GM19239 (cell line): ENCODE measurements around the gene TIAM2.

Experiments
- DNase-seq: peaks from one replicate; pipeline ENCODE4 v3.0.0; 2011; ENCODE audit warnings: low spot score; ENCODE audit not compliant: insufficient read length
- FAIRE-seq: peaks from 2 replicates; lab custom pipeline; 2011; peaks lifted over from hg19 to GRCh38; lab: Jason Lieb, UNC

The TIAM2 gene

DNA sequence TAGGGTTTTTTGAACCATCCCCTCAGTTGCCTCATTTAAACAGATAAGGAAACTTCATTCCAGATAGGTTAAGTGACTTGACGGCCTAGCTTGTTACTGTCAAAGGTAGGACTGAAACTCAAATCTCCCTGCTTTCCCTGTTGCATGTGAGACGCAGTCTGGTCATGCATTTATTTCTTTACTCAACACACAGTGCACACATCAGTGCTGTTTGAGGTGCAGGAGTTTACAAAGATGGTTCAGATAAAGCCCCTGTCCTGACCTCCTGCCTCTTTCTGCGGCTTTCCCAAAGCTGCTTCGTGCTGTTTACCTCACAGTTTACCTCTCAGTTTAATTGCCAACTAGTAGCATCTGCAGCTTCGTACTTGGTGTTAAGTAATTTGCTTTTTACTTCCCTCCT lies 26.6 kb downstream of the TIAM2 start:
- FAIRE-seq, result no peak

DNA sequence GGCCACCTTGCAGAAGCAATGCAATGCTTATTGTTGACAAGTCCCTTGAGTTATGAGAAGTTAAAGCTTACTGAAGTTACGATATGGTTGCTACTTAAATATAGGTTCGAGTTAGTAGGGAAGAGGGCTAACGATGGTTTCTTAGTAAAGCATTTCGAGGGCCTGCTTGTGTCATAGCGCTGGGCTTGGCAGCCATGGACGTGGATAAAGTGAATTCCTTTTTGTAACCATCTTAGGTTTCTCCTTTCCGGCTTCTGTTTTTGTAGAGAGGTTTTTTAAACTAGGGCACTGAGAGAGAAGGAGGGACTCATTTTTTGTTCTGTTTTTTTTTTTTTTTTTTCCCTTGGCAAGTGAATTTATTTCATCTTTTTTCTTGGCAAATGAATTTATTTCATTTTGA lies 27.6 kb downstream of the TIAM2 start:
- FAIRE-seq (no peak), DNase-seq (no peak)

More for the DNA sequence above, 26.6 kb downstream of the TIAM2 start:
- no peak for DNase-seq

DNA sequence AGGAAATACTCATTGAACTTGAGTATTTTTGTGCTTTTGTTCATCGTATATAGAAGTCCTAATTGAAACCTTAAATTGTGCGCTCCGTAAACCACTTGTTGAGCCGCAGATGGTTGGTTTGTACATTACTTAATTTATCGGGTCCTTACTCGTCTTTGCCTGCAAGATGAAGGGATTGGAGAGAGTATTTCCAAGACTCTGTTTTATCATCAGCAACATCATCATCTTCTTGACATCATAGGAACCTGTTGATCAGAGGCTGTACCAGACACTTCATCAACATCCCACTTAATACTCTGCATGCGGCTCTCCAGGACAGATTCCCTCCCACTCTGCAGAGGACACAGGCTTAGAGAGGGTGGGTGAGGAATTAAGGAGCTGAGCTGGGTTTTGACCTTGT lies 28.6 kb downstream of the TIAM2 start:
- FAIRE-seq (no peak), DNase-seq (no peak)

DNA sequence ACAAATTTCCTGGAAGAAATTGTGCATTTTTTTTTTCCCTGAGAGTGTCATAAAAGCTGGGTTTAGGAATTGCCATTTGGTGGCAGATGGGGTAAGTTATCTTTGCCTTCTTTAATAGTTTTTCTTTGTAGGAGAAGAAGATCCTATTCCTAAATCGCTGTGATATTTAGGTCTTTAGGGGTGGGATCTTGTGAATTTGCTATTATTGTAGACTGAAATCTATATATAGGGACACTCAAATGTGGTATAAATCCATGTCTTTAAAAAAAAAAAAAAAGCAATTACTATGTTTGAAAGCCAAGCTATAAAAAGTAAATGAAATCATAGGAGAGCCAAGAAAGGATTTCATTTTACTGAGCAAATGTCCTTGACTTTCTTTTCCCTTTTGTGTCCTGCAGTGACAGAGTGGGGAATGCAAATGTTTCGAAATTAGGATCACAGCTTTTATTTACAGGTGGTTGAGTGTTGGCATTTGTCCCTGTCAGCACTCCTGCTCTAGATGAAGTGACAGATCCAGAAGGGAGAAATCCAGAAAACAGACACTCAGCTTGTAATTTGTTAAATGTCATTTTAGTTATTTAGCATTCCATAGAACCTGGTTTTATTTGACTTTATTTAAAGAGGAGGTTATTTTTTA lies 29.4 kb downstream of the TIAM2 start:
- DNase-seq (no peak), FAIRE-seq (no peak)

DNA sequence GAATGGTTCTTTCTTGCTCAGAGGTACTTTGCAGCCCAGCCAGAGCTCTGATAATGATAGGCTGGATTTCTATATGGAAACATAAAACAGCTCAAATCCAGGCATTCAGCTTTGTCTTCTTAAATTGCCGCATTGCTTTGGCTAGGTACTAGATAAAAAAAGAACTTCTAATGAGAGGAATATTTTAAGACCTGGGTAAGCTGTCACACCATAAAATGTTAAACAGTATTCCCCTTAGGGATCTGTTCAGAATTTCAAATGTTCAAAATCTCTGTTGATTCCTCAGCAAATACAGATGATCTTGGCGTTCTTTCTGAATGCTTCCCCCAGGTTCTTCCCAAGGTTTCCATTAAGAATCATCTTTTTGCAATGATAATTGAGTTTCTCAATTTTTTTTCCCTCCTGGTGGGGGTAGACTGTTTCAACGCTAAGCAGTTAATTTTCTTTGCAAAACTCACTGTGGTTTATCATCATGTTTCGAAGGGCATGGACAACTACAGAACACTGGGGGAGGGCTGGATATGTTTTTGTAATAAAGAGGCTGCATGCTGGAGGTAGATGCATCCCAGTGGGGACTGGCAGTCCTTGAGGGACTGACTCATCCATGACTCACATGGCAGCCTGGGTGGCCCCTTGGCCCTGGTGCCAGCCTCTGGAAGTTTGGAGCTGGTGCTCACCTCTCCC lies 31.0 kb downstream of the TIAM2 start:
- FAIRE-seq (no peak), DNase-seq (no peak)

DNA sequence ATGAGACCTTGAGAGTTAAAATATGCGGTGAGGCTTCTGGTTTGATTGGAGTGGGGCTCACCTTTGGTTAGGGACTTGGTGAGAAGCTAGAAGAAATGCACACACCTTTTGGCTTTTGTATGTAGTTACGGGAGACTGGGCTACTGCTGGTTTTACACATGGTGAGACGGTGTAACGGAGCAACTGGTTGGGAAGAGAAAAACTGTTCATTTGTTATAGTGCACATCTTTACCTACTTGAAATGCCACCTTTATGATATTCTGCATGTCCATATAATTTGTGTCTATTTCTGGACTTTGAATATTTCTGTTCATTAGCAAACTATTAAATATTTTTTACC lies 31.6 kb downstream of the TIAM2 start:
- no peak for FAIRE-seq
- no peak for DNase-seq

DNA sequence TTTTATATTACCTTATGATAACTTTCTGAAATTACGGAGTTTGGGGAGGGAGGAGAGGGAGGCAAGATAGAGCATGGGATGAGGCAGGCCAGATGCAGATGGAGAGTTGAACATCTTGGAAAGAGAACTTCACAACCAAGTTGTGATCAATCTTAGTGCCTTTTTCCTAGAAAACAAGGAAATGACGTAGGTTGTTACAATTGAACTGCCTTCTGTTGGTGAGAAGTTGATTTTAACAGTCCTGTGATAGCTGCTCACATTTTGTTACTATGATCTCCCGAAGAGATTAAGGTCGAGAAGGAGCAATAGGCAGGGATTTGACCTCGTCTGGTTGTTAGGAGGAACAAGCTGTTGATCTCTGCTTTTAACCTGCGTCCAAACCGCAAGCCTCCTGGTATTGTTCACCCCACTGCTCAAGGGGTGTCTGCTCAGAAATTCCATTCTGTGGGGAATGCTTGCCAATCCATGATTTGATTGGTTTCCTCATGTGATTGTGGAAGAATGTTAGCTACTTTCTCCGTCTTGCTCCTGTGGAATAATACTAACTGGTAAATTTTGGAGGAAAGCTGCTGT lies 35.1 kb downstream of the TIAM2 start:
- FAIRE-seq, result no peak
- DNase-seq, result no peak

DNA sequence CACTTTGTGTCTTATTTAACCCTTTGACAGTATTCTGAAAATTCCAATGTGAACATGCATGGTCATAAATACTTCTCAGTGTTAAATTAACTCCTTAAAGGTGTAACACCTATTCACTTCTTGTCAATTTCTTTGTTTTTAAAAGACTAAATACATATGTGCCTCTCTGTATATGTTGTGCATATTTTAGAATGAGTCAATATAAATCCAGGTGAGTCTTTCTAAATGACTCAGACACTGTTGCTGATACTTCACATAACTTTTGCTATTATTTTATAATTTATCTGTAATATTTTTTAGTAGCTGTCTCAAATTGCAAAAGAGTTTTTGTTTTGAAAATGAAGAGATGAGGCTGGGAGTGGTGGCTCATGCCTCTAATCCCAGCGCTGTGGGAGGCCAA lies 36.0 kb downstream of the TIAM2 start:
- DNase-seq (no peak), FAIRE-seq (no peak)

DNA sequence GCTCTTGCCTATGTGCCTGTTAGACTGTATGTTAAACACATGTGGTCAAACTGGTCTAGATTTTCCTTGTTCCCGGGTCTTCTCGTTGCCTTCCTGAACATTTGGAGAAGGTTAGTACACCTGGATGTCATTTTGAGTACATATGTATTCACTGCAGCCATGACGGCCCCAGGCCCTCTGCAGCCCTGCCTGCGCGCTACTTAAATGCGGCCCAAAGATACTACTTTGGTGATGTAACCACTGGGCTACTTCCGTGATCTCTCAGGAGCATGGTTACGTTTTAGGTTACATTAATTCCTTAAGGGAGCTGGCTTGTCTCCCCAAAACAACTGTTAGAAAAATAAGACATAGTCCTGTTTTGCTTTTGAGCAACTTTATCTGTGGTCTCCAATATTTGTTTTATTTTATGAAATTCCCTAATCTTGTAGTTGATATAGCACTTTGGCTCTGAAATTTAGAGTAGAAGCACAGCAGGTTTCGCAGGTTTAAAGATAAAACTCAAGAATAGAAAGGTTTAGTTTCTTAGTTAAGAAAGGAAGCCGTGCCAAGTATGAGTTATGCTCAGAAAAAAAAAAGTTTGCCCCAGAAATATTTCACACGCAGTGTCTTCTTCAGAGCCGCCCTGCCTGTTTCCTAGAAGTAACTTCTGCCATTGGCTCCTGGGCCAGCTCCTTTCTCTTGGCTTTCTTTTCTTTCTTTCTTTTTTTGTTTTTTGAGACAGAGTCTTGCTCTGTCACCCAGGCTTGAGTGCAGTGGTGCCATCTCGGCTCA lies 38.1 kb downstream of the TIAM2 start:
- FAIRE-seq, result no peak
- no peak for DNase-seq

DNA sequence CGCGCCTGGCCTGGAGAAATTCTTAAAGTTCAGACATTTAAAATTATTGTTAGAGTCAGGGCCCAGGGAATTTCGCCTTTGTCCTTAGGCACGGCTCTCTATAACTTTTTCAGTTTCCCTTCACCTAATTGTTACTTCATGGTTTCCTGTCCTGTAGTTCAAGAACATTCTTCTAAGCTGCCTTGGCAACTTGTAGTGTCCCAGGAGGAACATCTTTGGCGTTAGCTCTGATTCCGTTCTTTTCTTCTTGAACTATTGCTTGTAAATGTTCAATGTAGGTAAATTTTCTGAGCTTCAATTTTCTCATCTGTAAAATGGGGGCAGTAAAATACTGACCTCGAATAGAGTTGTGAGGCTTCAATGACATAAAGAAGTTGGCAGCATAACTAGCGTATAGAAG lies 41.8 kb downstream of the TIAM2 start:
- FAIRE-seq (no peak), DNase-seq (no peak)

DNA sequence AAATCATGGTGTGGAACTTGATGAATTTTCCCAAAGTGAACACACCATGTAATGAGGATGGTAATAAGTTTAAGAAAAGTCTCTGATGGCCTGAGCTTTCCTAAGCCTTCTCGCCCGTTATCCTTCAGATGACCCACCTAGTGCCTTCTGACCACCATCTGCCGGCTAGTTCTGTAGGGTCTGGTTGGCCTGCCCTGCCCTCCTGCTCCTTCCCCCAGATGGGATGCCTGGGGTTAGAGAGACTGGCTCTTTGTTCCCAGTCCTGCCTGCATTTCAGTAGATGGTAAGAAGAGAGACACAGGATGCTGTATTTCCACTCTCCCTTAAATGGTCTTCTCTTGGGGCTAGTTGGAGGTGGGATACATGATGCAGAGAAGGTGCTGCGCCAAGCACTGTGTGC lies 43.0 kb downstream of the TIAM2 start:
- FAIRE-seq, result no peak
- no peak for DNase-seq

DNA sequence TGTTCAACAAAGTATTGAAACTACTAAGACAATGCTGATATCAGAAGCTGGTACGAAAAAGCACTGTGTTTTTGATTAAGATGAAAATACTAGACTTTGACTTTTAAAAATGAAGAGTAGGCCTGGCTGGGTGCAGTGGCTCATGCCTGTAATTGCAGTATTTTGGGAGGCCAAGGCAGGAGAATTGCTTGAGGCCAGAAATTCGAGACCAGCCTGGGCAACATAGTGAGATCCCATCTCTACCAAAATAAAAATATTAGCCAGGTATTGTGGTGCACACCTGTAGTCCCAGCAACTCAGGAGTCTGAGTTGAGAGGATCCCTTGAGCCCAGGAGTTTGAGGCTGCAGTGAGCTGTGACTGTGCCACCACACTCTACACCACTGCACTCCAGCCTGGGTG lies 43.4 kb downstream of the TIAM2 start:
- DNase-seq (no peak), FAIRE-seq (no peak)

DNA sequence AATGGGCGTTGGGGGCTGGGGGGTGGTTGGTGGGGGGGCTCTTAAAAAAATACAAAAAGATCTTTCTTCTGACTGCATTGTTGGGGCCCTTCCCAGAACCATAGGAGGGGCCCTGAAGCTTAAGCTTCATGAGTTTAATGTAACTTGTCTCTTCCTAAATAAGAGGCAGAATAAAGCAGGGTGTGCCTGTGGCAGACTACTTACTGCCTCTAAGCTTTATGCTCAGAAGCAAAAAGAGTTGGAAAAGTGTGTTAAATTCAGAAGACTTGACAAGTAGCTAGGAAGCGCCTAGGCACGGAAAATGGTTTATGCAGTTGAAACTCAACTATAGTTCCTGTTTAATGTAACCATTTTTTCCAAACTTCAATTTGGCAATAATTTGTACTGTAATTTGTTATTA lies 44.5 kb downstream of the TIAM2 start:
- FAIRE-seq (no peak), DNase-seq (no peak)

DNA sequence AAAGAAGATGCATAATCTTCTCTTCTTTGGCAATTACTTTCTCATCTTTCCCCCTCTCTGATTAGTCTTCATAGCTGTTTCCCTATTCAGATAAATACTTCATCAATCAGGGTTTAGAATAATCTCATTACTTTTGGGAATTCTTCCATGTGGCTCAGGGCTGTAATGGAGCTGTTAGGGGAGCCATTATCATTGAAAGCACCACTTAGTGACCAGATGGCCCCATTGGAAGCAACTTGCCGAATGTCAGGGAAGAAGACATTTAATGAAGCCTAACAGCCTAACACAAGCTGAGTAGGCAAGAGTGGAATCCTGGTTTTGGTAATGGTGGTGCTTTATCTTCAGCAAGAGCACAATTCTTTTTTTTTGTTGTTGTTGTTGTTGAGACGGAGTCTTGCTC lies 45.0 kb downstream of the TIAM2 start:
- no peak for FAIRE-seq
- DNase-seq, result no peak

DNA sequence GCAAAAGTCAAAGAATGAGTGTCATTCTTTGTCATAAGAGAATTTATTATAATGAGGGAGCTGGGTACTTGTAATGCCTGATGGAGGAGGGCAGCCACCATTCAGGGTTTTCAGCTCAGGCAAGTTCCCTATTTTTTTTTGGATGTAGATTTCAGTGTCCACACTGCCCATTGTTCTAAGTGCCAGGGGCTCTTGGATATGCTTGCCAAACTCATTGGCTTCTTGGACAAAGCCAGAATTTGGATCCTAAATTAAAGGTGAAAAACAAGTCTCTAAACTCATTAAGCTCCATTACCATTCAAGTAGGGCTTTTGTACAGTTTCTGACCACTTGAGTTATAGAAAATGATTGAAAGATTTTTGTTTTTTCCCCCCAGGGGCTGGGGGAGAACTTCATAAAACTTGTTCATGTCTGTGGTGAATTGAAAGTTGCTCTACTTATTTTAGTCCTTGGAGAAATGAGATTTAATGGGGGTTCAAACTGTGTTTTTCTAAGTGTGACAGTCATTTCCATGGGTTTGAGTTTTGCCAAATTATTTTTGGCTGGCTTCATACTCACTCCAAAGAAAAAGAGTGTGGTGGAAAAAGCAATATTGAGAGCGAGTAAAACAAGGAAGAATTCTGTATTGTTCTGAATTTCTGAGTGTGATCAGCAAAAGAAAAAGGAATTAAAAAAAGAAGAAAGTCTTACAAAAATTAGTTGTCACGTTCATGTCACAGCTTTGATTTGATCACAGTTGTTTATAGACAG lies 46.0 kb downstream of the TIAM2 start:
- FAIRE-seq, result no peak

DNA sequence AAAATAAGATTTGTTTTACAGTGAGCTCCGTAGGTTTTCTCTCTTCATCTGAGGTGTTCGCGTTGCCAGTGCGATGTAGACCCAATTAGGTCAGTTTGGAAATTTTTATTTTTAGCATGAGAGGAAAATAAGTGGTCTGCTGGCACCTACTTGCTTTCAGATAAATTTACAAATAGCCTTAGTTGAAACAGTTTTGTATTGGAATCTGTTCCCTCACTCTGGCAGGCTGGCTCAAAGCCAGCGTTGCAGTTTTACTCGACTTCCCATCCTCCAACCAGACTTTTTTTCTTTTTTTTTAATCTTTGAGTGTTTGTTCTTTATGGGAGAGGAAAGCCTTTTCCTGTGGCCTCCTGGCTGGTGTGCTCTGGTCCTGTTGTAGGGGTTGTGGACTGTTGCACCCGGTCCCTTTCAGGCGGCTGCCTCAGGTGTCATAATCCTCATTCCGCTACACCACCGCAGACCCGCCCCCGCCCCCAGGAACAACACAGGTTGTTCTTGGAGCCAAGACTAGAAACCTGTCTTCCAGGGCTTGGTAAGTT lies 46.7 kb downstream of the TIAM2 start:
- DNase-seq (no peak), FAIRE-seq (no peak)

More for the DNA sequence above, 46.0 kb downstream of the TIAM2 start:
- no peak for DNase-seq

DNA sequence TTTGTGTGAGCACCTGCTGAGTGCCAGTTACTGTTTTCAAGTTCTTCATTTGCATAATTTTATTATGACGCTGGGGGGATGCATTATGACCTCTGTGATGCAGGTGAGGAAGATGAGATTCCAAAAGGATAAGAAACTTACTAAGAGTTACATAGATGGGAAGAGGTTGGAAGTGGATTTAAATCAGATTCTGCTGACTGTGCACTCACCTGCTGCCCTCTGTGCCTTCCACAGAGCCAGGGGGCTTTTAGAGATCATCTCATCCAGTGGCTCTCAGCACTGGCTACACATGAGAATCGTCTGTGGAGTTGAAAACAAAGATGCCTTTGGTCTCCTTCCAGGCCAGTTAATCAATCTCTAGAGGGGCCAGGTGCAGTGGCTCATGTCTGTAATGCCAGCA lies 47.9 kb downstream of the TIAM2 start:
- FAIRE-seq (no peak), DNase-seq (no peak)

DNA sequence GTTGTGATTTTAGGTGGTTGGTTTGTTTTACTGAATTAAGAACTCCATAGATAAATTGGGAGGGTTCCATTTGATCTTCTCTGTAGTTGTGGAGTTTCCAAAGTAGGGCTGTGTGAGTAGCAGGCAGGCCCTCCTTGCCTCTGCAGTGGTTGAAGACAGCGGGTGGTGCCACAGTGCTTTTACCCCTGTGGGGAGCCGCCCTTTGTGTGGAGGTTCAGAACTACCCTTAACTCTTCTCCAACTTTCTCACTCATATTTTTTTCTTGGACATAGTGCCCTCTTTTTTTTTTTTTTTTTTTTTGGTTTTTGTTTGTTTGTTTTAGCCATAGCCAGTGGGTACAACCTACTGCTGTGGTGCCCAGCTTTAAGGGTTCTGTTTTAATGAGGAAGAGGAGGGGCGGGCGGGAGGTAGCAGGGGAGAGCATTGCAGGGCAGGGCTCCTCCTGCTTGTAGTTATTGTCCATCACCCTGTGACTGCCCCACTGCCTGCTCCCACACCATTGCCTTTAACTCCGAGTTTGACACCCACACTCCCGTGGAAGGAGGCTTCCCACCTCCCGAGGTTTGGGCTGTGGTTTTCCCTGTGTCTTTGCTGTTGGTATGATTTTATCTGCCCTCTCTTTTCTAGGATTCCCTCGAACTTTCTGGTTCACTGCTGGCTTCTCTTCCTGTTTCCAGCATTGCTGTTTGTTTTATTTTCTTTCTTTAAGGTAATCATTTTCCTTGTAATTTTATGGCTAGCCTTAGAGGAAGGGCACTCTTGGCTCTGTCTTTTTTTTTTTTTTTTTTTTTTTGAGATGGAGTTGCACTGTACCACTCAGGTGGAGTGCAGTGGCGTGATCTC lies 50.7 kb downstream of the TIAM2 start:
- FAIRE-seq (no peak), DNase-seq (no peak)

DNA sequence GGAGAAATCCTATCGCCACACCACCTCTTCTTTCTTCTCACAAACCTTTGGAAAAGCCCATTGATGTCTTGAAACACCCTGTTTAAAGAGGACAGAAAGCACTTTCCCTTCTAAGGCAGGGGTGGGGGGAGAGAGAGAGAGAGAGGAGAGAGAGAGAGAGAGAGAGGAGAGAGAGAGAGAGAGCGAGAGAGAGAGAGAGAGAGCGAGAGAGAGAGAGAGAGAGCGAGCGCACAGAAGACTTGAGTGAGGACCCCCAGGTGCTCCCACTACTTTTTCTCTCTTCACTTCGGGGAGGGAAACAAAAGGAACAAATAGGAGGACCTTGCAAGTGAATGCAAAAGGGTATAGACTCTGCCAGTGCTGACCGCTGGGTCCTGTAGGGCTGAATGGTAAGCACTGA lies 52.4 kb downstream of the TIAM2 start:
- FAIRE-seq (no peak), DNase-seq (no peak)
